ENCODE results near the gene ULBP3. TPM values are rescaled to one million over a fixed set of nuclear protein-coding genes. Genes with fewer than 3 reads are reported as not detected.

Gene ULBP3
- total RNA-seq, 1 donor = 11.2 TPM

GRCh38 chr6:150072201-150072600 is 3.3 kb upstream of the ULBP3 start:
- Histone ChIP-seq H2AFZ (ENCODE audit: low read length) (no peak overlapping the region), H3K27ac (ENCODE audit: low read depth, low read length) (no peak overlapping the region), H4K20me1 (ENCODE audit: insufficient read depth, low read length) (no peaks in the 10 kb centered on the region), H3K36me3 (ENCODE audit: insufficient read depth, low read length) (no peaks in the 10 kb centered on the region), H3K4me2 (ENCODE audit: insufficient read depth, low read length) (no peak overlapping the region), H3K79me2 (ENCODE audit: insufficient read depth, low read length) (peaks cover under 1% of the 10 kb centered on the region), H3K4me3 (ENCODE audit: insufficient read depth, low read length) (no peak overlapping the region), H3K27me3 (ENCODE audit: insufficient read depth, low read length) (peaks cover 9% of the 10 kb centered on the region), H3K4me1 (ENCODE audit: insufficient read depth, low read length) (peaks cover 7% of the 10 kb centered on the region), H3K9me3 (ENCODE audit: low read depth, low read length) (no peaks in the 10 kb centered on the region)
- no peak for DNase-seq (ENCODE audit: insufficient read length, low spot score, missing footprints)
- no peak for TF ChIP-seq CTCF (IDR thresholded peaks at IDR 0.05; ENCODE audit: extremely low read depth, low read depth, low read length)

- H3K4me1 ChIP-seq (ENCODE audit: insufficient read depth, low read length) = peaks cover 7% of the 10 kb centered on the region
- H3K27ac ChIP-seq (ENCODE audit: low read depth, low read length) = no peak overlapping the region
- peaks cover 3% of the 10 kb centered on the region for H3K27me3 ChIP-seq (ENCODE audit: insufficient read depth, low read length)
- no peak overlapping the region for H3K4me3 ChIP-seq (ENCODE audit: insufficient read depth, low read length)
- H3K4me2 ChIP-seq (ENCODE audit: insufficient read depth, low read length) = no peak overlapping the region
- H2AFZ ChIP-seq (ENCODE audit: low read length) = no peak overlapping the region
- no peaks in the 10 kb centered on the region for H4K20me1 ChIP-seq (ENCODE audit: insufficient read depth, low read length)
- DNase-seq (ENCODE audit: insufficient read length, low spot score, missing footprints) = no peak
- H3K36me3 ChIP-seq (ENCODE audit: insufficient read depth, low read length) = no peaks in the 10 kb centered on the region
- TF ChIP-seq CTCF (IDR thresholded peaks at IDR 0.05; ENCODE audit: extremely low read depth, low read depth, low read length) = no peak
- peaks cover 2% of the 10 kb centered on the region for H3K79me2 ChIP-seq (ENCODE audit: insufficient read depth, low read length)
- no peaks in the 10 kb centered on the region for H3K9me3 ChIP-seq (ENCODE audit: low read depth, low read length)
These were observed 1.4 kb upstream of the ULBP3 start for GRCh38 chr6:150070236-150070818.

- Histone ChIP-seq H2AFZ (ENCODE audit: low read length) (no peak overlapping the region), H3K4me3 (ENCODE audit: insufficient read depth, low read length) (no peak overlapping the region), H3K4me2 (ENCODE audit: insufficient read depth, low read length) (no peak overlapping the region), H3K4me1 (ENCODE audit: insufficient read depth, low read length) (peaks cover 7% of the 10 kb centered on the region), H3K36me3 (ENCODE audit: insufficient read depth, low read length) (no peaks in the 10 kb centered on the region), H3K79me2 (ENCODE audit: insufficient read depth, low read length) (peaks cover 2% of the 10 kb centered on the region), H4K20me1 (ENCODE audit: insufficient read depth, low read length) (no peaks in the 10 kb centered on the region), H3K27ac (ENCODE audit: low read depth, low read length) (no peak overlapping the region), H3K27me3 (ENCODE audit: insufficient read depth, low read length) (peaks cover 3% of the 10 kb centered on the region), H3K9me3 (ENCODE audit: low read depth, low read length) (no peaks in the 10 kb centered on the region)
- no peak for TF ChIP-seq CTCF (IDR thresholded peaks at IDR 0.05; ENCODE audit: extremely low read depth, low read depth, low read length)
- DNase-seq (ENCODE audit: insufficient read length, low spot score, missing footprints) = no peak
These were observed 785 bp upstream of the ULBP3 start for GRCh38 chr6:150069706-150070105.

- H3K4me2 ChIP-seq (ENCODE audit: insufficient read depth, low read length) = peak overlapping the region; percentile 96
- no peak for TF ChIP-seq CTCF (IDR thresholded peaks at IDR 0.05; ENCODE audit: extremely low read depth, low read depth, low read length)
- H3K4me3 ChIP-seq (ENCODE audit: insufficient read depth, low read length) = peak overlapping the region; percentile 83
- peaks cover 5% of the 10 kb centered on the region for H3K36me3 ChIP-seq (ENCODE audit: insufficient read depth, low read length)
- H3K4me1 ChIP-seq (ENCODE audit: insufficient read depth, low read length) = peaks cover 7% of the 10 kb centered on the region
- no peaks in the 10 kb centered on the region for H3K9me3 ChIP-seq (ENCODE audit: low read depth, low read length)
- H3K27me3 ChIP-seq (ENCODE audit: insufficient read depth, low read length) = no peaks in the 10 kb centered on the region
- H4K20me1 ChIP-seq (ENCODE audit: insufficient read depth, low read length) = no peaks in the 10 kb centered on the region
- peak overlapping the region; percentile 96 for H2AFZ ChIP-seq (ENCODE audit: low read length)
- peaks cover 2% of the 10 kb centered on the region for H3K79me2 ChIP-seq (ENCODE audit: insufficient read depth, low read length)
- H3K27ac ChIP-seq (ENCODE audit: low read depth, low read length) = peak overlapping the region; percentile 52
- no peak for DNase-seq (ENCODE audit: insufficient read length, low spot score, missing footprints)
These were observed 770 bp downstream of the ULBP3 start for GRCh38 chr6:150068151-150068550.
